K562 (cell line): ENCODE measurements around the gene UFC1. TPM values are rescaled to one million over a fixed set of nuclear protein-coding genes. Genes with fewer than 3 reads are reported as not detected.

Source experiments
- ATAC-seq: fragments of 200-7000 bp; cut with Tn5 transposase; 3 replicates; pipeline ENCODE4 v1.9.1; 2020; ENCODE audit warnings: moderate library complexity
- BruUV-seq: library from RNA; stranded (reverse); fragments of 400-500 nt; replicated peaks from 2 replicates; lab custom pipeline; 2021; lab: Mats Ljungman, UMichigan
- CTCF ChIA-PET: fragments of 300-600 bp; formaldehyde crosslinking; extraction: SDS; loops from one replicate; lab custom pipeline; 2021; ENCODE audit warnings: low intra/inter-chr PET ratio; lab: Yijun Ruan, JAX
- POLR2A ChIA-PET: fragments of 300-600, 350-650 bp; sonication (Branson Sonifier 250); formaldehyde crosslinking; extraction: SDS; loops from one replicate; lab custom pipeline; 2021; ENCODE audit warnings: antibody characterized with exemption, inconsistent platforms; lab: Yijun Ruan, JAX
- DNase-seq, 4 experiments: peaks; one replicate each; pipeline versions ENCODE4 v3.0.0 to v3.0.0-alpha.2; 2011 to 2018; ENCODE audit warnings: low spot score in 3 of 4, mixed read lengths in 3 of 4; ENCODE audit errors: extremely low read depth in 1 of 4
- FAIRE-seq: peaks from 2 replicates; lab custom pipeline; 2011; peaks lifted over from hg19 to GRCh38; lab: Jason Lieb, UNC
- H2AFZ ChIP-seq: 2 replicates; pipeline ENCODE4 v1.6.0; 2011; ENCODE audit warnings: low read depth, low read length, control low read depth, inconsistent platforms
- H3K27ac ChIP-seq: fragments of 200-600 bp; 3 replicates; pipeline ENCODE4 v1.8.0; 2011; ENCODE audit warnings: low read depth, mild to moderate bottlenecking, control low read depth, inconsistent platforms, low read length, moderate library complexity, mixed read lengths; ENCODE audit errors: extremely low read depth
- H3K27me3 ChIP-seq, 2 experiments: fragments of 300-600 bp in 1 of 2; 2 replicates in 1 of 2; 3 replicates in 1 of 2; pipeline versions ENCODE4 v1.6.0 to v1.8.0; 2011; ENCODE audit warnings: inconsistent platforms in 2 of 2, low read length in 2 of 2, mild to moderate bottlenecking in 1 of 2, mixed read lengths in 1 of 2, moderate library complexity in 1 of 2; ENCODE audit not compliant: control insufficient read depth in 2 of 2, insufficient read depth in 2 of 2
- H3K36me3 ChIP-seq: fragments of 300-600 bp; 3 replicates; pipeline ENCODE4 v1.8.0; 2011; ENCODE audit warnings: mild to moderate bottlenecking, low read length, inconsistent platforms; ENCODE audit not compliant: control insufficient read depth, insufficient read depth
- H3K4me1 ChIP-seq, 2 experiments: fragments of 200-600 bp in 1 of 2; replicated peaks in 1 of 2; 2 replicates in 1 of 2; 3 replicates in 1 of 2; pipeline versions ENCODE4 v1.5.1 to v1.8.0; 2011; ENCODE audit warnings: inconsistent platforms in 2 of 2, low read length in 2 of 2, mild to moderate bottlenecking in 1 of 2, mixed read lengths in 1 of 2, moderate library complexity in 1 of 2; ENCODE audit not compliant: control insufficient read depth in 2 of 2, insufficient read depth in 2 of 2
- H3K4me2 ChIP-seq: 2 replicates; pipeline ENCODE4 v1.6.1; 2011; ENCODE audit warnings: low read length, control low read depth, inconsistent platforms, mixed read lengths; ENCODE audit not compliant: insufficient read depth
- H3K4me3 ChIP-seq: fragments of 200-600 bp; sonication (generic), shearing (Covaris generic); 2 replicates; pipeline ENCODE4 v1.5.1; 2016; ENCODE audit warnings: control low read depth, inconsistent platforms
- H3K79me2 ChIP-seq: fragments of 200-600 bp; 3 replicates; pipeline ENCODE4 v1.8.0; 2011; ENCODE audit warnings: low read length, inconsistent platforms; ENCODE audit not compliant: control insufficient read depth, insufficient read depth
- H3K9ac ChIP-seq, 2 experiments: 2 replicates each; pipeline versions ENCODE4 v1.6.0 to v1.6.1; 2011; ENCODE audit warnings: low read depth in 2 of 2, low read length in 2 of 2, control low read depth in 1 of 2, inconsistent platforms in 1 of 2, mild to moderate bottlenecking in 1 of 2, mixed read lengths in 1 of 2; ENCODE audit not compliant: insufficient read depth in 1 of 2
- H3K9me1 ChIP-seq: one replicate; pipeline ENCODE4 v1.6.0; 2011; ENCODE audit warnings: inconsistent platforms, mild to moderate bottlenecking, low read length, moderate library complexity; ENCODE audit not compliant: control insufficient read depth, insufficient read depth
- H3K9me3 ChIP-seq: replicated peaks from 2 replicates; pipeline ENCODE4 v1.5.1; 2011; ENCODE audit warnings: low read depth, low read length, inconsistent platforms; ENCODE audit not compliant: control insufficient read depth, insufficient read depth
- H4K20me1 ChIP-seq: replicated peaks from 2 replicates; pipeline ENCODE4 v1.6.1; 2011; ENCODE audit warnings: low read length, inconsistent platforms, mixed read lengths; ENCODE audit not compliant: control insufficient read depth, insufficient read depth
- BCLAF1 ChIP-seq, 2 experiments: fragments of 450-650 bp in 1 of 2; IDR thresholded peaks; 2 replicates each; pipeline ENCODE4 v1.6.1; 2011 to 2017; ENCODE audit warnings: low read depth in 2 of 2, antibody characterized with exemption in 1 of 2, borderline replicate concordance in 1 of 2, low read length in 1 of 2, mild to moderate bottlenecking in 1 of 2, mixed read lengths in 1 of 2; ENCODE audit not compliant: control insufficient read depth in 1 of 2
- CEBPB ChIP-seq: fragments of 450-650 bp; IDR thresholded peaks from 2 replicates; pipeline ENCODE4 v1.6.1; 2016; ENCODE audit warnings: missing genetic modification characterization, missing compliant biosample characterization
- ERF ChIP-seq: fragments of 450-650 bp; formaldehyde crosslinking; IDR thresholded peaks from 2 replicates; pipeline ENCODE4 v1.4.0; 2020; ENCODE audit warnings: mild to moderate bottlenecking, mixed read lengths
- IRF2 ChIP-seq: sonication (generic); formaldehyde crosslinking; IDR thresholded peaks from 2 replicates; pipeline ENCODE4 v1.8.1; 2022; ENCODE audit warnings: mild to moderate bottlenecking, missing genetic modification reagents
- L3MBTL2 ChIP-seq: fragments of 450-650 bp; IDR thresholded peaks from 2 replicates; pipeline ENCODE4 v1.6.1; 2016; ENCODE audit warnings: mild to moderate bottlenecking, moderate library complexity
- NFE2 ChIP-seq: IDR thresholded peaks from 2 replicates; pipeline ENCODE4 v1.6.1; 2014; ENCODE audit warnings: antibody characterized with exemption, low read depth
- PHB ChIP-seq: fragments of 250-450 bp; sonication (Bioruptor Pico); IDR thresholded peaks from 2 replicates; pipeline ENCODE4 v1.5.0; 2021
- SIN3A ChIP-seq, 2 experiments: fragments of 150-350 bp in 1 of 2; IDR thresholded peaks; 2 replicates each; pipeline ENCODE4 v1.6.1; 2011 to 2016; ENCODE audit warnings: borderline replicate concordance in 2 of 2, low read depth in 2 of 2, low read length in 2 of 2, mild to moderate bottlenecking in 2 of 2, moderate library complexity in 2 of 2; ENCODE audit not compliant: control insufficient read depth in 1 of 2
- SMARCB1 ChIP-seq: IDR thresholded peaks from 2 replicates; pipeline ENCODE4 v1.6.1; 2011; ENCODE audit warnings: improper control_type of control experiment, low read depth; ENCODE audit not compliant: insufficient read length
- SP2 ChIP-seq: IDR thresholded peaks from 2 replicates; pipeline ENCODE4 v1.6.1; 2011; ENCODE audit warnings: mild to moderate bottlenecking, low read depth, low read length, moderate library complexity; ENCODE audit not compliant: poor library complexity, severe bottlenecking; ENCODE audit errors: extremely low read depth
- TCF3 ChIP-seq: sonication (generic); formaldehyde crosslinking; IDR thresholded peaks from 2 replicates; pipeline ENCODE4 v1.4.0; 2020; ENCODE audit warnings: mild to moderate bottlenecking, missing genetic modification reagents
- TFE3 ChIP-seq: fragments of 450-650 bp; formaldehyde crosslinking; IDR thresholded peaks from 2 replicates; pipeline ENCODE4 v1.4.0; 2020; ENCODE audit warnings: mild to moderate bottlenecking, mixed read lengths
- ZNF324 ChIP-seq: fragments of 250-450 bp; sonication (Bioruptor Pico); IDR thresholded peaks from 2 replicates; pipeline ENCODE4 v1.4.0; 2020; ENCODE audit warnings: mild to moderate bottlenecking
- ZNF75A ChIP-seq: fragments of 450-650 bp; formaldehyde crosslinking; IDR thresholded peaks from 2 replicates; pipeline ENCODE4 v1.4.0; 2020; ENCODE audit warnings: mild to moderate bottlenecking
- WGBS: fragments of 100-300 bp; shearing (Covaris generic); methylation state at CpG from one replicate; pipeline ENCODE4 v1.1.6; 2016; ENCODE audit warnings: low coverage, mixed read lengths; ENCODE audit not compliant: insufficient coverage; ENCODE audit errors: missing lambda C conversion rate; 5-methylcytosine and 5-hydroxymethylcytosine counted together
- in situ Hi-C: fragments of 300-500 bp; cut with MboI; formaldehyde crosslinking; loops from 4 replicates; pipeline ENCODE4 v1.15.0; 2018; ENCODE audit warnings: inconsistent platforms, mixed read lengths
- intact Hi-C: fragments of 100-400 bp; cut with micrococcal nuclease; formaldehyde crosslinking; loops from 2 replicates; pipeline ENCODE4 v1.14.2; 2022
- polyA plus RNA-seq, 8 experiments: library from polyadenylated mRNA; depleted of rRNA in 4 of 8; stranded (reverse) in 5 of 8; unstranded in 3 of 8; fragments of >200 nt; fragmentation: Nextera tagmentation in 2 of 8; fragmentation: Illumina TruSeq in 1 of 8; extraction: Ambion mirVana in 2 of 8; extraction: Trizol in 1 of 8; gene quantifications; 2 replicates each; pipeline versions ENCODE4 v1.2.1 to v1.2.3, GENCODE V29; 2011 to 2014; ENCODE audit warnings: inconsistent platforms in 1 of 8, missing spikeins in 1 of 8
- total RNA-seq, 7 experiments: library from RNA; depleted of rRNA in 6 of 7; stranded (reverse); fragments of >200 nt in 6 of 7; fragmentation: Illumina TruSeq in 2 of 7; extraction: Trizol in 2 of 7; gene quantifications; 2 replicates each; pipeline versions ENCODE4 v1.2.1 to v1.2.3, GENCODE V29; 2011 to 2021; ENCODE audit warnings: low replicate concordance in 1 of 7

The UFC1 gene
- total and polyA plus RNA-seq, 9 of the 15 experiments (the other 6 are each of a cell fraction or from before 2014, with no cell fraction given), result 92.8 to 220 (median 161) TPM

GRCh38 chr1:161201836-161202712 is 48.3 kb downstream of the UFC1 start, which contains the start of gene NDUFS2 (continued):
- TF ChIP-seq TFE3 (CRISPR knock-in tag) (no peak), IRF2 (CRISPR knock-in tag) (no peak), PHB (no peak), CEBPB (tag) (no peak), ZNF324 (no peak), ZNF75A (CRISPR knock-in tag) (no peak; the same call in 1 of the 2 replicates), TCF3 (CRISPR knock-in tag) (no peak; the same call in 1 of the 2 replicates)

GRCh38 chr1:161206411-161207140 is 52.8 kb downstream of the UFC1 start:
- no peak for DNase-seq
- ChIA-PET CTCF (no interaction called here), POLR2A (no interaction called here)
- Histone ChIP-seq H3K9me1 (peaks cover 3% of the 10 kb centered on the region), H2AFZ (no peak overlapping the region), H3K4me2 (no peak overlapping the region), H3K9ac (no peak overlapping the region), H3K27me3 (no peaks in the 10 kb centered on the region), H3K36me3 (peaks cover 75% of the 10 kb centered on the region), H4K20me1 (0 out of 2 replicates have a peak, but pooled peaks cover 8% of the 10 kb centered on the region), H3K27ac (no peak overlapping the region), H3K9me3 (no peaks in the 10 kb centered on the region), H3K79me2 (peaks cover 27% of the 10 kb centered on the region), H3K4me3 (no peak overlapping the region), H3K4me1 (peaks cover 13 to 21% of the 10 kb centered on the region in 2 experiments)
- no TSS peak for BruUV-seq
- no peak for ATAC-seq
- WGBS, result 84% methylated on average over 12 of the region's 12 CpGs
- in situ Hi-C loops (no loop called here), intact Hi-C loops (no loop called here)
- no peak for FAIRE-seq
- TF ChIP-seq SP2, result no peak
- no peak for TF ChIP-seq BCLAF1 (IDR thresholded peaks at IDR 0.05; ENCODE audit: borderline replicate concordance in 1 of 2, control insufficient read depth in 1 of 2, low read depth in 2 of 2, low read length in 1 of 2)
- TF ChIP-seq ERF, result no peak
- TF ChIP-seq SIN3A (IDR thresholded peaks at IDR 0.05; ENCODE audit: borderline replicate concordance in 2 of 2, control insufficient read depth in 1 of 2, low read depth in 2 of 2, low read length in 2 of 2), result no peak
- no peak for TF ChIP-seq NFE2
- TF ChIP-seq L3MBTL2, result no peak
- TF ChIP-seq SMARCB1, result no peak
